Liver (tissue), 9 donors: ENCODE data around the gene WASF1. TPM values are rescaled to one million over a fixed set of nuclear protein-coding genes. Genes with fewer than 3 reads are reported as not detected.

Experiments used
- DNase-seq: peaks from one replicate; pipeline ENCODE4 v3.0.0-alpha.2; 2017; ENCODE audit warnings: low spot score
- H3K27ac ChIP-seq, 2 donors: one replicate each; pipeline ENCODE4 v1.7.0; 2013; ENCODE audit warnings: inconsistent platforms in 2 of 2, low read length in 2 of 2, control low read depth in 1 of 2, low read depth in 1 of 2, mild to moderate bottlenecking in 1 of 2
- H3K27me3 ChIP-seq, 4 donors: one replicate each; pipeline versions ENCODE4 v1.6.1 to v1.7.0; 2013; ENCODE audit warnings: low read length in 3 of 4, inconsistent platforms in 1 of 4, mild to moderate bottlenecking in 1 of 4, moderate library complexity in 1 of 4; ENCODE audit not compliant: control insufficient read depth in 4 of 4, insufficient read depth in 4 of 4
- H3K36me3 ChIP-seq, 4 donors: one replicate each; pipeline versions ENCODE4 v1.6.1 to v1.7.0; 2013; ENCODE audit warnings: low read length in 3 of 4, mild to moderate bottlenecking in 3 of 4, low read depth in 1 of 4, moderate library complexity in 1 of 4; ENCODE audit not compliant: control insufficient read depth in 4 of 4, insufficient read depth in 3 of 4
- H3K4me1 ChIP-seq, 4 donors: one replicate each; pipeline versions ENCODE4 v1.6.1 to v1.7.0; 2013; ENCODE audit warnings: low read length in 3 of 4, mild to moderate bottlenecking in 3 of 4, moderate library complexity in 1 of 4; ENCODE audit not compliant: control insufficient read depth in 4 of 4, insufficient read depth in 4 of 4
- H3K4me3 ChIP-seq, 3 donors: one replicate each; pipeline versions ENCODE4 v1.6.1 to v1.7.0; 2013; ENCODE audit warnings: low read length in 3 of 3, control low read depth in 1 of 3, low read depth in 1 of 3, mild to moderate bottlenecking in 1 of 3
- H3K9ac ChIP-seq, 2 donors: one replicate each; pipeline ENCODE4 v1.7.0; 2013; ENCODE audit warnings: low read length in 2 of 2, mild to moderate bottlenecking in 2 of 2, moderate library complexity in 2 of 2, control low read depth in 1 of 2, low read depth in 1 of 2
- H3K9me3 ChIP-seq, 4 donors: one replicate each; pipeline versions ENCODE4 v1.6.1 to v1.7.0; 2013; ENCODE audit warnings: low read length in 3 of 4; ENCODE audit not compliant: control insufficient read depth in 4 of 4
- FOXA1 ChIP-seq: IDR thresholded peaks from 2 replicates; pipeline ENCODE4 v1.6.1; 2016; ENCODE audit warnings: antibody characterized with exemption
- FOXA2 ChIP-seq: IDR thresholded peaks from 2 replicates; pipeline ENCODE4 v1.6.1; 2016; ENCODE audit warnings: antibody characterized with exemption
- GABPA ChIP-seq, 2 donors: IDR thresholded peaks in 1 of 2; conservative IDR thresholded peaks in 1 of 2; 2 replicates each; pipeline ENCODE4 v1.6.1; 2016; ENCODE audit warnings: antibody characterized with exemption in 2 of 2, mild to moderate bottlenecking in 1 of 2, moderate library complexity in 1 of 2
- HNF4A ChIP-seq, 2 donors: conservative IDR thresholded peaks; 2 replicates each; pipeline ENCODE4 v1.6.1; 2016; ENCODE audit warnings: antibody characterized with exemption in 2 of 2, mild to moderate bottlenecking in 2 of 2
- HNF4G ChIP-seq: IDR thresholded peaks from 2 replicates; pipeline ENCODE4 v1.6.1; 2016; ENCODE audit warnings: antibody characterized with exemption
- JUND ChIP-seq, 2 donors: IDR thresholded peaks; 2 replicates each; pipeline ENCODE4 v1.6.1; 2016; ENCODE audit warnings: antibody characterized with exemption in 2 of 2
- NR2F2 ChIP-seq: IDR thresholded peaks from 2 replicates; pipeline ENCODE4 v1.6.1; 2016; ENCODE audit warnings: antibody characterized with exemption
- RAD21 ChIP-seq, 2 donors: IDR thresholded peaks; 2 replicates each; pipeline ENCODE4 v1.6.1; 2016; ENCODE audit warnings: antibody characterized with exemption in 2 of 2, mild to moderate bottlenecking in 2 of 2
- RXRA ChIP-seq, 2 donors: IDR thresholded peaks; 2 replicates each; pipeline ENCODE4 v1.6.1; 2017 to 2018; ENCODE audit warnings: antibody characterized with exemption in 2 of 2, mild to moderate bottlenecking in 1 of 2
- SP1 ChIP-seq: IDR thresholded peaks from 2 replicates; pipeline ENCODE4 v1.6.1; 2018; ENCODE audit warnings: antibody characterized with exemption, mild to moderate bottlenecking
- YY1 ChIP-seq: IDR thresholded peaks from 2 replicates; pipeline ENCODE4 v1.6.1; 2016; ENCODE audit warnings: antibody characterized with exemption, mild to moderate bottlenecking
- WGBS: extraction: QIAGEN DNeasy Blood & Tissue Kit; methylation state at CpG from one replicate; pipeline ENCODE4 v1.1.7; 2013; 5-methylcytosine and 5-hydroxymethylcytosine counted together
- polyA plus RNA-seq, 2 donors: library from polyadenylated mRNA; stranded (reverse) in 1 of 2; unstranded in 1 of 2; fragments of 200-250 nt in 1 of 2; fragments of >200 nt in 1 of 2; fragmentation: Nextera tagmentation in 1 of 2; extraction: Ambion mirVana in 1 of 2; gene quantifications; one replicate each; pipeline versions ENCODE4 v1.2.1 to v1.2.3, GENCODE V29; 2013 to 2015
- total RNA-seq, 2 donors: library from RNA; depleted of rRNA; stranded (reverse); fragments of >200 nt; gene quantifications; one replicate each; pipeline ENCODE4 v1.2.3, GENCODE V29; 2014
- TF ChIP-seq, protein P1 (sequence below): IDR thresholded peaks from 2 replicates; pipeline ENCODE4 v1.6.1; 2016; ENCODE audit warnings: antibody characterized with exemption
- TF ChIP-seq, protein P2 (sequence below): IDR thresholded peaks from 2 replicates; pipeline ENCODE4 v1.6.1; 2016; ENCODE audit warnings: antibody characterized with exemption
- TF ChIP-seq, protein P3 (sequence below): IDR thresholded peaks from 2 replicates; pipeline ENCODE4 v1.6.1; 2016; ENCODE audit warnings: antibody characterized with exemption, mild to moderate bottlenecking
- TF ChIP-seq, protein P4 (sequence below): IDR thresholded peaks from 2 replicates; pipeline ENCODE4 v1.6.1; 2016; ENCODE audit warnings: antibody characterized with exemption
- TF ChIP-seq, protein P5 (sequence below): fragments of 150-350 bp; IDR thresholded peaks from 2 replicates; pipeline ENCODE4 v1.5.1; 2017; ENCODE audit warnings: improper control_type of control experiment, low read depth, low read length; ENCODE audit not compliant: missing input control
- donor health status: healthy.
- donor health status: healthy.
- donor health status: healthy.
- donor health status: healthy.
- donor health status: healthy.

WASF1 gene
- total and polyA plus RNA-seq, 4 donors: 3.2 to 5.5 (median 3.4) TPM

DNA sequence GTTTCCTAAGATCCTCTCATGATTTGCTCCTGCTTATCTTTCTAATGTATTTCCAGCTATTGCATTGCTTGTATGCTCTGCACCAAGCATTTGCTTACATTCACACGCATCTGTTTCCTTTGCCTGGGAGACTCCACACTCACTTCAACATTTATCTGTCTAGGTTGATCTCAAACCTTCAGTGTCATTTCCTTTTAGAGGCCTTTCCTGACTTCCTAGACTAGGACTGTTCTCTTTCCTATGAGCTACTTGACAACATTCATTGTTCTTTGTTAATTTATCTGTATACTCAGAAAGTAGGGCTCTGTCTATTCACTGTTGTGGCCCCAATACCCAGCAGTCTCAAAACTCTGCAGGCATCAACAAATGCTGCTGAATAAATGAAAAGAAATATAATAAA lies 84.4 kb downstream of the WASF1 start:
- H3K9me3 ChIP-seq: no peaks in the 10 kb centered on the region
- no peaks in the 10 kb centered on the region for H3K27me3 ChIP-seq
- DNase-seq: no peak
- 89% methylated on average over 1 of the region's 1 CpG for WGBS
- peaks cover 0 to 4% (median under 1%) of the 10 kb centered on the region in 4 donors for H3K36me3 ChIP-seq
- no peak overlapping the region for H3K27ac ChIP-seq
- H3K9ac ChIP-seq: no peak overlapping the region
- TF ChIP-seq, protein P1, sequence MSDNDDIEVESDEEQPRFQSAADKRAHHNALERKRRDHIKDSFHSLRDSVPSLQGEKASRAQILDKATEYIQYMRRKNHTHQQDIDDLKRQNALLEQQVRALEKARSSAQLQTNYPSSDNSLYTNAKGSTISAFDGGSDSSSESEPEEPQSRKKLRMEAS: no peak
- TF ChIP-seq, protein P2, sequence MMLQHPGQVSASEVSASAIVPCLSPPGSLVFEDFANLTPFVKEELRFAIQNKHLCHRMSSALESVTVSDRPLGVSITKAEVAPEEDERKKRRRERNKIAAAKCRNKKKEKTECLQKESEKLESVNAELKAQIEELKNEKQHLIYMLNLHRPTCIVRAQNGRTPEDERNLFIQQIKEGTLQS: no peak
- peaks cover 0 to 8% (median 0%) of the 10 kb centered on the region in 4 donors for H3K4me1 ChIP-seq
- no peak overlapping the region for H3K4me3 ChIP-seq

DNA sequence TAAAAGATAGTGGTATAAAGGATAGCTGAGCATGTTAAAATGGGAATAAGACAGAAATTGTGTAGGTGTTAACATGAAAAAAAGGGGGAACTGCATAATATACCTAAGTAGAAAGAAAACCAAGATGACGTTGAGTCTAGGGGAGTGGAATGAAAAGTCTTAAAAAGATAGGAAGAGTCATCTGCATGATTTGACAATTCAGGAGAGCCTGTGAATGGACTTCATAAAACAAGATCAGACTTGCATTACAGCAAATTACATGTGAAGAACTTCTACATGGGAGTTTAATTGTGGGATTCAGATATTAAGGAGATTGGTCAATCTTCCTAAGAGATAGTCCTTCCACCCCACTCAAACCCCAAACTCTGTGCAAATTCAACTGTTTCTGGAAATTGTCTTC lies 85.5 kb downstream of the WASF1 start:
- H3K36me3 ChIP-seq: peaks cover 0 to 4% (median under 1%) of the 10 kb centered on the region in 4 donors
- 99% methylated on average over 1 of the region's 1 CpG for WGBS
- DNase-seq: no peak
- H3K27ac ChIP-seq: no peak overlapping the region
- TF ChIP-seq FOXA1 (no peak), GABPA (IDR thresholded peaks at IDR 0.05 in 1 of 2, conservative IDR thresholded peaks at IDR 0.05 in 1 of 2) (no peak), YY1 (no peak), HNF4A (conservative IDR thresholded peaks at IDR 0.05) (no peak), RXRA (IDR thresholded peaks at IDR 0.05) (no peak), NR2F2 (no peak), SP1 (no peak), RAD21 (IDR thresholded peaks at IDR 0.05) (no peak), JUND (IDR thresholded peaks at IDR 0.05) (no peak), HNF4G (no peak), FOXA2 (no peak)
- TF ChIP-seq, protein P3, sequence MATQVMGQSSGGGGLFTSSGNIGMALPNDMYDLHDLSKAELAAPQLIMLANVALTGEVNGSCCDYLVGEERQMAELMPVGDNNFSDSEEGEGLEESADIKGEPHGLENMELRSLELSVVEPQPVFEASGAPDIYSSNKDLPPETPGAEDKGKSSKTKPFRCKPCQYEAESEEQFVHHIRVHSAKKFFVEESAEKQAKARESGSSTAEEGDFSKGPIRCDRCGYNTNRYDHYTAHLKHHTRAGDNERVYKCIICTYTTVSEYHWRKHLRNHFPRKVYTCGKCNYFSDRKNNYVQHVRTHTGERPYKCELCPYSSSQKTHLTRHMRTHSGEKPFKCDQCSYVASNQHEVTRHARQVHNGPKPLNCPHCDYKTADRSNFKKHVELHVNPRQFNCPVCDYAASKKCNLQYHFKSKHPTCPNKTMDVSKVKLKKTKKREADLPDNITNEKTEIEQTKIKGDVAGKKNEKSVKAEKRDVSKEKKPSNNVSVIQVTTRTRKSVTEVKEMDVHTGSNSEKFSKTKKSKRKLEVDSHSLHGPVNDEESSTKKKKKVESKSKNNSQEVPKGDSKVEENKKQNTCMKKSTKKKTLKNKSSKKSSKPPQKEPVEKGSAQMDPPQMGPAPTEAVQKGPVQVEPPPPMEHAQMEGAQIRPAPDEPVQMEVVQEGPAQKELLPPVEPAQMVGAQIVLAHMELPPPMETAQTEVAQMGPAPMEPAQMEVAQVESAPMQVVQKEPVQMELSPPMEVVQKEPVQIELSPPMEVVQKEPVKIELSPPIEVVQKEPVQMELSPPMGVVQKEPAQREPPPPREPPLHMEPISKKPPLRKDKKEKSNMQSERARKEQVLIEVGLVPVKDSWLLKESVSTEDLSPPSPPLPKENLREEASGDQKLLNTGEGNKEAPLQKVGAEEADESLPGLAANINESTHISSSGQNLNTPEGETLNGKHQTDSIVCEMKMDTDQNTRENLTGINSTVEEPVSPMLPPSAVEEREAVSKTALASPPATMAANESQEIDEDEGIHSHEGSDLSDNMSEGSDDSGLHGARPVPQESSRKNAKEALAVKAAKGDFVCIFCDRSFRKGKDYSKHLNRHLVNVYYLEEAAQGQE: no peak
- TF ChIP-seq, protein P4, sequence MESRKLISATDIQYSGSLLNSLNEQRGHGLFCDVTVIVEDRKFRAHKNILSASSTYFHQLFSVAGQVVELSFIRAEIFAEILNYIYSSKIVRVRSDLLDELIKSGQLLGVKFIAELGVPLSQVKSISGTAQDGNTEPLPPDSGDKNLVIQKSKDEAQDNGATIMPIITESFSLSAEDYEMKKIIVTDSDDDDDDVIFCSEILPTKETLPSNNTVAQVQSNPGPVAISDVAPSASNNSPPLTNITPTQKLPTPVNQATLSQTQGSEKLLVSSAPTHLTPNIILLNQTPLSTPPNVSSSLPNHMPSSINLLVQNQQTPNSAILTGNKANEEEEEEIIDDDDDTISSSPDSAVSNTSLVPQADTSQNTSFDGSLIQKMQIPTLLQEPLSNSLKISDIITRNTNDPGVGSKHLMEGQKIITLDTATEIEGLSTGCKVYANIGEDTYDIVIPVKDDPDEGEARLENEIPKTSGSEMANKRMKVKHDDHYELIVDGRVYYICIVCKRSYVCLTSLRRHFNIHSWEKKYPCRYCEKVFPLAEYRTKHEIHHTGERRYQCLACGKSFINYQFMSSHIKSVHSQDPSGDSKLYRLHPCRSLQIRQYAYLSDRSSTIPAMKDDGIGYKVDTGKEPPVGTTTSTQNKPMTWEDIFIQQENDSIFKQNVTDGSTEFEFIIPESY: no peak
- TF ChIP-seq, protein P2: no peak
- TF ChIP-seq, protein P5, sequence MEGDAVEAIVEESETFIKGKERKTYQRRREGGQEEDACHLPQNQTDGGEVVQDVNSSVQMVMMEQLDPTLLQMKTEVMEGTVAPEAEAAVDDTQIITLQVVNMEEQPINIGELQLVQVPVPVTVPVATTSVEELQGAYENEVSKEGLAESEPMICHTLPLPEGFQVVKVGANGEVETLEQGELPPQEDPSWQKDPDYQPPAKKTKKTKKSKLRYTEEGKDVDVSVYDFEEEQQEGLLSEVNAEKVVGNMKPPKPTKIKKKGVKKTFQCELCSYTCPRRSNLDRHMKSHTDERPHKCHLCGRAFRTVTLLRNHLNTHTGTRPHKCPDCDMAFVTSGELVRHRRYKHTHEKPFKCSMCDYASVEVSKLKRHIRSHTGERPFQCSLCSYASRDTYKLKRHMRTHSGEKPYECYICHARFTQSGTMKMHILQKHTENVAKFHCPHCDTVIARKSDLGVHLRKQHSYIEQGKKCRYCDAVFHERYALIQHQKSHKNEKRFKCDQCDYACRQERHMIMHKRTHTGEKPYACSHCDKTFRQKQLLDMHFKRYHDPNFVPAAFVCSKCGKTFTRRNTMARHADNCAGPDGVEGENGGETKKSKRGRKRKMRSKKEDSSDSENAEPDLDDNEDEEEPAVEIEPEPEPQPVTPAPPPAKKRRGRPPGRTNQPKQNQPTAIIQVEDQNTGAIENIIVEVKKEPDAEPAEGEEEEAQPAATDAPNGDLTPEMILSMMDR: no peak
- TF ChIP-seq, protein P1: no peak
- H3K4me3 ChIP-seq: no peak overlapping the region
- H3K9me3 ChIP-seq: no peaks in the 10 kb centered on the region
- no peaks in the 10 kb centered on the region for H3K27me3 ChIP-seq
- peaks cover 0 to 8% (median 0%) of the 10 kb centered on the region in 4 donors for H3K4me1 ChIP-seq
- no peak overlapping the region for H3K9ac ChIP-seq
